ENCODE results near the gene GNPAT.

GNPAT gene

GRCh38 chr1:231201979-231202633, 38.9 kb upstream of the GNPAT start:
- no peak for DNase-seq (ENCODE audit: extremely low read depth, insufficient read length)
- H3K27me3 ChIP-seq (replicated peaks; ENCODE audit: control insufficient read depth, insufficient read depth, low read length) = no peaks in the 10 kb centered on the region; the same call in none of the 2 replicates
- no peak overlapping the region for H3K4me3 ChIP-seq (replicated peaks; ENCODE audit: low read depth, low read length)
- no peak for TF ChIP-seq CTCF (IDR thresholded peaks at IDR 0.05; ENCODE audit: insufficient read depth, low read length, poor library complexity, severe bottlenecking)
- no peaks in the 10 kb centered on the region for H3K36me3 ChIP-seq (ENCODE audit: control insufficient read depth, insufficient read depth, low read length)

GRCh38 chr1:231203259-231204057, 37.6 kb upstream of the GNPAT start:
- H3K27me3 ChIP-seq (replicated peaks; ENCODE audit: control insufficient read depth, insufficient read depth, low read length) = no peaks in the 10 kb centered on the region; the same call in none of the 2 replicates
- no peak for DNase-seq (ENCODE audit: extremely low read depth, insufficient read length)
- no peak overlapping the region for H3K4me3 ChIP-seq (replicated peaks; ENCODE audit: low read depth, low read length)
- H3K36me3 ChIP-seq (ENCODE audit: control insufficient read depth, insufficient read depth, low read length) = no peaks in the 10 kb centered on the region
- no peak for TF ChIP-seq CTCF (IDR thresholded peaks at IDR 0.05; ENCODE audit: insufficient read depth, low read length, poor library complexity, severe bottlenecking)

- no peak for DNase-seq (ENCODE audit: extremely low read depth, insufficient read length)
- TF ChIP-seq CTCF (IDR thresholded peaks at IDR 0.05; ENCODE audit: insufficient read depth, low read length, poor library complexity, severe bottlenecking) = no peak
- no peaks in the 10 kb centered on the region for H3K36me3 ChIP-seq (ENCODE audit: control insufficient read depth, insufficient read depth, low read length)
- no peaks in the 10 kb centered on the region; the same call in 1 of the 2 replicates for H3K27me3 ChIP-seq (replicated peaks; ENCODE audit: control insufficient read depth, insufficient read depth, low read length)
- H3K4me3 ChIP-seq (replicated peaks; ENCODE audit: low read depth, low read length) = no peak overlapping the region
Measured at GRCh38 chr1:231206856-231207255, 34.2 kb upstream of the GNPAT start.

- no peak for TF ChIP-seq CTCF (IDR thresholded peaks at IDR 0.05; ENCODE audit: insufficient read depth, low read length, poor library complexity, severe bottlenecking)
- DNase-seq (ENCODE audit: extremely low read depth, insufficient read length) = no peak
- no peaks in the 10 kb centered on the region; the same call in 1 of the 2 replicates for H3K27me3 ChIP-seq (replicated peaks; ENCODE audit: control insufficient read depth, insufficient read depth, low read length)
- H3K4me3 ChIP-seq (replicated peaks; ENCODE audit: low read depth, low read length) = no peak overlapping the region
- no peaks in the 10 kb centered on the region for H3K36me3 ChIP-seq (ENCODE audit: control insufficient read depth, insufficient read depth, low read length)
Measured at GRCh38 chr1:231207437-231207836, 33.6 kb upstream of the GNPAT start.

- Histone ChIP-seq H3K36me3 (ENCODE audit: control insufficient read depth, insufficient read depth, low read length) (no peaks in the 10 kb centered on the region), H3K27me3 (replicated peaks; ENCODE audit: control insufficient read depth, insufficient read depth, low read length) (no peaks in the 10 kb centered on the region; the same call in 1 of the 2 replicates), H3K4me3 (replicated peaks; ENCODE audit: low read depth, low read length) (no peak overlapping the region)
- TF ChIP-seq CTCF (IDR thresholded peaks at IDR 0.05; ENCODE audit: insufficient read depth, low read length, poor library complexity, severe bottlenecking) = no peak
- no peak for DNase-seq (ENCODE audit: extremely low read depth, insufficient read length)
Measured at GRCh38 chr1:231208980-231209379, 32.0 kb upstream of the GNPAT start.
